ENCODE measurements around the gene PLCL2.

GRCh38 chr3:17065315-17065714, 180.6 kb downstream of the PLCL2 start:
- TF ChIP-seq SUZ12 (IDR thresholded peaks at IDR 0.05; ENCODE audit: extremely low read depth, insufficient read depth, insufficient read length) (no peak), YY1 (IDR thresholded peaks at IDR 0.05; ENCODE audit: insufficient read depth, insufficient read length) (no peak), ZNF274 (IDR thresholded peaks at IDR 0.05; ENCODE audit: low read depth, low read length) (no peak)
